ENCODE data around the gene HAPLN3.

The HAPLN3 gene

DNA sequence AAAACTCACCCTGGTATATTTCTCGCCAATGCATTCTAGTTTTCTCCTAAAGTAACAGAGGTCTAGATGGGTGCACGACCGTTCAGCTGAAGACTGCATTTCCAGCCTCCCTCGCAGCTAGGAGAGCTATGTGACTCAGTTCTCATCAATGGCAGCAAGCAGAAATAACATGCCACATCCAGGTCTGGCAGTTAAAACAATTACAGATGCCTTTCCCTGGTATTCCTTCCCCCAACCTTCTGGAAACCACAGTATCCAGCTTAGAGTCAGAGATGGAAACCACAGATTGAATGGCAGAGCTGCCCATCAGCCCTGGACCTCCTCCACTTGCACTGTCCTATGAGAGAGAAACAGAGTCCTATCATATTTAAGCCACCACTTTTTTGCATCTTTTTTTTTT is 4.8 kb downstream of the HAPLN3 start:
- Histone ChIP-seq H3K4me1 (ENCODE audit: control insufficient read depth in 1 of 2, insufficient read depth in 2 of 2, low read length in 2 of 2) (peaks cover 0 to 16% of the 10 kb centered on the region in 2 donors), H3K27me3 (ENCODE audit: low read depth, low read length) (peaks cover 15% of the 10 kb centered on the region), H3K9me3 (ENCODE audit: control insufficient read depth in 1 of 2, low read length in 2 of 2) (no peaks in the 10 kb centered on the region), H3K36me3 (ENCODE audit: control insufficient read depth in 1 of 2, insufficient read depth in 2 of 2, low read length in 2 of 2) (no peaks in the 10 kb centered on the region), H3K4me3 (ENCODE audit: low read depth in 1 of 2, low read length in 2 of 2) (no peak overlapping the region), H3K27ac (ENCODE audit: low read length) (no peak overlapping the region)

DNA sequence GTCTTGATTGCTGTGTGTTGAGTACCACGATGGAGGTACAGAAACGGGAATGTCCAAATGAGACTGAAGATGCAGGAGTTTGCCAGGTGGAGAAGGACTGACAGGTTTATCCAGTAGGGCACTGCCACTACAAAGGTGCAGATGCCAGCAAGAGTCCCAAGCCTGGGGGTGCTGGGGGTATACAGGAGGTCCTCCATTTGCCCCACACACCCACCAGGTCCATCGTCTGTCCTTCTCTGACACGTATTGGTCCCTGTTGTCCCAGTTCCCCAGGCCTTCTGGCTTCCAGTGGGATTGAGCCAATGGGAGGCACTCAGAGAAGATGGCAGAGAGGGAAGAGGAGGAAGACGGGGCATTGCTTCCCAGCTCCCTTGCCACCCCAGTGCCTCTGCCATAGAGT is 6.6 kb downstream of the HAPLN3 start:
- peaks cover 4% of the 10 kb centered on the region for H3K27me3 ChIP-seq (ENCODE audit: low read depth, low read length)
- no peaks in the 10 kb centered on the region for H3K4me1 ChIP-seq (ENCODE audit: control insufficient read depth in 1 of 2, insufficient read depth in 2 of 2, low read length in 2 of 2)
- H3K27ac ChIP-seq (ENCODE audit: low read length) = no peak overlapping the region
- no peaks in the 10 kb centered on the region for H3K9me3 ChIP-seq (ENCODE audit: control insufficient read depth in 1 of 2, low read length in 2 of 2)
- no peaks in the 10 kb centered on the region for H3K36me3 ChIP-seq (ENCODE audit: control insufficient read depth in 1 of 2, insufficient read depth in 2 of 2, low read length in 2 of 2)
- no peak overlapping the region for H3K4me3 ChIP-seq (ENCODE audit: low read depth in 1 of 2, low read length in 2 of 2)

DNA sequence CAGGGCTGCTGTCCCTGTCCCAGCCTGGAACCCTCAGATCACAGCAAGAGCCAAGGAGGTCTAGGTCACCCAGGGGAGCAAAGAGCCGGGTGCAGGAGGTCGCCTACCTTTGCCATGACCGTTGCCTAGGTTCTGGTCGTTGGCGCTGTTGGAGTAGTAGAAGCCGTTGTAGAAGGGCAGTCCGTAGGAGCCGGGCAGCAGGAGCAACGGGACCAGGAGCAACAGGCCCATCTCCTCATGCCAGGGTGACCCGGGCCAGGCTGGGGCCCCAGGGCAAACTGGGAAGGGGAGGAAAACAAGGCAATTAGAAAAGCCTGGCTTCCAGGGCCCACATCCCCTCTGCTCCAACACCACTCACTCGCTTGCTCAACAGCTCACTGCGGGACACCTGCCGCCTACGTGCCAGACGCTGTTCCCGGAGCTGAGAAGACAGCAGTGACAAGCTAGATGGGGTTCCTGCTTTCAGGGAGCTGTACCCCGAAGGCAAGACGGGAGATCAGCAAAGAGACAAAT is 8.2 kb downstream of the HAPLN3 start:
- H3K4me3 ChIP-seq (ENCODE audit: low read depth in 1 of 2, low read length in 2 of 2) = no peak overlapping the region
- no peaks in the 10 kb centered on the region for H3K4me1 ChIP-seq (ENCODE audit: control insufficient read depth in 1 of 2, insufficient read depth in 2 of 2, low read length in 2 of 2)
- no peak overlapping the region for H3K27ac ChIP-seq (ENCODE audit: low read length)
- peaks cover 4% of the 10 kb centered on the region for H3K27me3 ChIP-seq (ENCODE audit: low read depth, low read length)
- H3K9me3 ChIP-seq (ENCODE audit: control insufficient read depth in 1 of 2, low read length in 2 of 2) = no peaks in the 10 kb centered on the region
- H3K36me3 ChIP-seq (ENCODE audit: control insufficient read depth in 1 of 2, insufficient read depth in 2 of 2, low read length in 2 of 2) = no peaks in the 10 kb centered on the region

DNA sequence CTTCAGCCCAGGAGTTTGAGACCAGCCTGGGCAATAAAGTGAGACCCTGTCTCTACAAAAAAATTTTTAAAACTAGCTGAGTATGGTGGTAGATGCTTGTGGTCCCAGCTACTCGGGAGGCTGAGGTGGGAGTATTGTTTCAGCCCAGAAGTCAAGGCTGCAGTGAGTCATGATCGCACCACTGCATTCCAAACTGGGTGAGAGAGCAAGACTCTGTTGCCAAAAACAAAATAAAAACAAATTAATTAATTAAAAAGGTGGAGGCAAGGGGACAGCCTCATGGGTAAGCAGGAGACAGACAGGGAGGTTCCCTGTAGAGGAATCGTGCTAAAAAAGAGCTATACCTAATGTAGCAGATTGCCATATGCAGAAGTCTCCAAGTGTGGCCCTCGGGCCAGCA is 12.6 kb downstream of the HAPLN3 start:
- Histone ChIP-seq H3K27ac (ENCODE audit: low read length) (no peak overlapping the region), H3K27me3 (ENCODE audit: low read depth, low read length) (no peaks in the 10 kb centered on the region), H3K4me1 (ENCODE audit: control insufficient read depth in 1 of 2, insufficient read depth in 2 of 2, low read length in 2 of 2) (no peaks in the 10 kb centered on the region), H3K36me3 (ENCODE audit: control insufficient read depth in 1 of 2, insufficient read depth in 2 of 2, low read length in 2 of 2) (no peaks in the 10 kb centered on the region), H3K4me3 (ENCODE audit: low read depth in 1 of 2, low read length in 2 of 2) (no peak overlapping the region), H3K9me3 (ENCODE audit: control insufficient read depth in 1 of 2, low read length in 2 of 2) (no peaks in the 10 kb centered on the region)

DNA sequence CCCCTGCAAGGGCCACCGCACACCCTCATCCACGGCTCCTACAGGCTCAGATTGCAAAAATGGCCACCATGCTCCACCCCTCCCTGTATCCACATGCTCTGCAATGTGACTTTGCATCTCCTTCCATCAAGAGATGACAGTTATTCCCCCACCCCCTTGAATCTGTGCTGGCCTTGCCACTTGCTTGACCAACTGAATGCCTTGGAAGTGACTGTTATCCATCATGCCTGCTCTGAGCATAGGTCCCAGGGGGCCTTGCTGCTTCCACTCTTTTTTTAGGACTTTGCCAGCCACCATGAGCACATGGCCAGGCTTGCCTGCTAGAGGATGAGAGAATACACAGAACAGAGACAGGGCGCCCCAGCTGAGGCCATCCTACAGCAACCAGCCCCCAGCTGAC is 13.6 kb downstream of the HAPLN3 start:
- H3K36me3 ChIP-seq (ENCODE audit: control insufficient read depth in 1 of 2, insufficient read depth in 2 of 2, low read length in 2 of 2) = no peaks in the 10 kb centered on the region
- no peaks in the 10 kb centered on the region for H3K9me3 ChIP-seq (ENCODE audit: control insufficient read depth in 1 of 2, low read length in 2 of 2)
- no peaks in the 10 kb centered on the region for H3K27me3 ChIP-seq (ENCODE audit: low read depth, low read length)
- H3K27ac ChIP-seq (ENCODE audit: low read length) = no peak overlapping the region
- H3K4me3 ChIP-seq (ENCODE audit: low read depth in 1 of 2, low read length in 2 of 2) = no peak overlapping the region
- no peaks in the 10 kb centered on the region for H3K4me1 ChIP-seq (ENCODE audit: control insufficient read depth in 1 of 2, insufficient read depth in 2 of 2, low read length in 2 of 2)

DNA sequence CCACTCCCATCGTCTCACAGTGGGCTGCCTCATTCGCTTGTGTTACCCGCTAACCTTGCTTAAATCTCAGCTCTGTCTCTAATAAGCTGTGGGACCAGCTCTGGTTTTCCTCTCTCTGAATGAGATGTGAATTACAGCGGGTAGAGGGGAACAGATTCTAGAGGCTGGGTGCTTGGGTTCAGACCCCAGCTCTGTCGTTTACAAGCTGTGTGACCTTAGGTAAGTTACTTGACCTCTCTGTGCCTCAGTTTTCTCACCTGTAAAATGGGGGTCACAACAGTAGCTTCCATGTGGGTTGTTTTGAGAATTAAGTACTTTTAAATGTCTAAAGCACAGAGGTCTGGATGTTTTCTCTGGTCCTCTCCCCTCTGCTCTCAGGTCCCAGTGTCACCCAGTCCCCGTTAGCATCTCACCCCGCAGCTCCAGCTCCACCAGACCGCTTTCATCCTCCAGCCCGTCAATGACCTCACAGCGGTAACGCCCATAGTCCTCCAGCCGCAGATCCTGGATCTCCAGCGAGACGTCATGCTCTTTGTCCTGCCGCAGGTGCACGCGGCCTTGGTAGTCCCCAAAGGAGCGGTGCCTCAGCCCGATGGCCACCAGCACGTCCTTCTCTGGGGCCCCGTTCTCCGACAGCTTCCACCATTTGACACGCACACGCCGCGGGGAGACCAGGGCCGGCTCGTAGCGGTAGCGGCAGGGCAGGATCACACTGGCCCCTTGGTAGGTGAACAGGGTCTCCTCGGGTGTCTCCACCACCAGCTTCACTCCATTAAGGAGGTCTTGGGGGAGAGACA is 14.2 kb downstream of the HAPLN3 start:
- Histone ChIP-seq H3K4me3 (ENCODE audit: low read depth in 1 of 2, low read length in 2 of 2) (no peak overlapping the region), H3K9me3 (ENCODE audit: control insufficient read depth in 1 of 2, low read length in 2 of 2) (no peaks in the 10 kb centered on the region), H3K4me1 (ENCODE audit: control insufficient read depth in 1 of 2, insufficient read depth in 2 of 2, low read length in 2 of 2) (no peaks in the 10 kb centered on the region), H3K27me3 (ENCODE audit: low read depth, low read length) (no peaks in the 10 kb centered on the region), H3K27ac (ENCODE audit: low read length) (no peak overlapping the region), H3K36me3 (ENCODE audit: control insufficient read depth in 1 of 2, insufficient read depth in 2 of 2, low read length in 2 of 2) (no peaks in the 10 kb centered on the region)

DNA sequence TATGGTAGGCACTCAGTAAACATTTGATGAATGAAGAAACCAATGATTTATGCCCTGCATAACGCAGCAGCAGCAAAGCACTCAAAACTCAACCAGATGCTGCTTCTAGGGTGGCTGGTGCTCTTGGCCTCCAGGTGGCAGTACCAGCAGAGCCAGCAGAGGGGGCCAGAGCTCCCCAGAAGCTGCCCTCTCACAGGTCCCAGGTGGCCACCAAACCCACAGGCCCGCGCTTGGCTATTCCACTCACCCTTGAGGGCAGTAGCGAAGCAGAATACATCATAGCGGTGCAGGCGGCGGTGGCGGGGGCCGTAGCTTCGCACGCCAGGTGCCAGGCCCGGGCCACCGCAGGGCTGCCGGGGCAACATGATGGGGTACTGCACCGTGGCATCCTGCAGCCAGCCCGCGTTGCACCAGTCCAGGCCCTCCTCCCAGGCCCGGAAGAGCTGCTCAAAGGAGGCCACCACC is 16.6 kb downstream of the HAPLN3 start:
- Histone ChIP-seq H3K4me1 (ENCODE audit: control insufficient read depth in 1 of 2, insufficient read depth in 2 of 2, low read length in 2 of 2) (no peaks in the 10 kb centered on the region), H3K36me3 (ENCODE audit: control insufficient read depth in 1 of 2, insufficient read depth in 2 of 2, low read length in 2 of 2) (no peaks in the 10 kb centered on the region), H3K9me3 (ENCODE audit: control insufficient read depth in 1 of 2, low read length in 2 of 2) (no peaks in the 10 kb centered on the region), H3K27ac (ENCODE audit: low read length) (no peak overlapping the region), H3K4me3 (ENCODE audit: low read depth in 1 of 2, low read length in 2 of 2) (no peak overlapping the region), H3K27me3 (ENCODE audit: low read depth, low read length) (no peaks in the 10 kb centered on the region)

DNA sequence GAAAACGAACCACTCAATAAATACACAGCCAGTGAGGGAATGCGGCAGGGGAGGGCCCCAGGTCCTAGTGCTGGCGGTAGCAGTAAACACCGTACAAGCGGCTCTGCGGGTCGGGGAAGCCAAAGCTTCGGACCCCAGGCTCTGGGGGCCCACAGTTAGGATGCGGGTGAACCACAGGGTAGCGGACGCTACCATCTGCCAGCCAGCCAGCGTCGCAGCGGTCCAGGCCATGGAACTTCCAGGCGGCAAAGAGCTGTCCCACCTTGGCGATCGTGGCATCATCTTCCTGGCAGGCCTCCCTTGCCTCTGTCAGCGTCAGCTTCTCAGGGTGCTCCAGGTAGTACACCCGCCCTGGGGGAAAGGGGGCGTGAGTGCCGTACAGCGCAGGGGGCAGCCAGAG is 17.4 kb downstream of the HAPLN3 start:
- H3K36me3 ChIP-seq (ENCODE audit: control insufficient read depth in 1 of 2, insufficient read depth in 2 of 2, low read length in 2 of 2) = no peaks in the 10 kb centered on the region
- H3K27me3 ChIP-seq (ENCODE audit: low read depth, low read length) = no peaks in the 10 kb centered on the region
- H3K4me1 ChIP-seq (ENCODE audit: control insufficient read depth in 1 of 2, insufficient read depth in 2 of 2, low read length in 2 of 2) = no peaks in the 10 kb centered on the region
- no peak overlapping the region for H3K4me3 ChIP-seq (ENCODE audit: low read depth in 1 of 2, low read length in 2 of 2)
- no peak overlapping the region for H3K27ac ChIP-seq (ENCODE audit: low read length)
- H3K9me3 ChIP-seq (ENCODE audit: control insufficient read depth in 1 of 2, low read length in 2 of 2) = no peaks in the 10 kb centered on the region

DNA sequence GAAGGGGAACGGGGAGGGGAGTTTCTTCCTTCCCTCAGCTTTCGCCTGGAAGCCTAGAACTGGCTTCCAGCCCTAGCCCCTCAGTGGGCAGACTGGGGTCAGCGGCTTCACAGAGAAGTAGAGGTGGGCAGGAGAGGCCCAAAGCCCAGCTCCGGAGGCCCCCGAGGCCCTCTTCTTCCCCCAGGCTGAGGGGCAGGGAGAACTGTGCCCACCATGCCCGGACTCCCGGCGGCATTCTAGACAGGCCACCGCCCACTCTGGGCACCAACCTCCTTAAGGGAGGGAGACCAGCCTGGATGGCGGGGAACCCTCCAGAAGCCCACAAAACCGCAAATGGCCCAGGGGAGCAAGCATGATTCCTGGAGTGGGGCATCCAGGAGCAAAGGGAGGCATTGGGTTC is 17.9 kb downstream of the HAPLN3 start:
- Histone ChIP-seq H3K36me3 (ENCODE audit: control insufficient read depth in 1 of 2, insufficient read depth in 2 of 2, low read length in 2 of 2) (no peaks in the 10 kb centered on the region), H3K4me3 (ENCODE audit: low read depth in 1 of 2, low read length in 2 of 2) (no peak overlapping the region), H3K27ac (ENCODE audit: low read length) (no peak overlapping the region), H3K4me1 (ENCODE audit: control insufficient read depth in 1 of 2, insufficient read depth in 2 of 2, low read length in 2 of 2) (no peaks in the 10 kb centered on the region), H3K27me3 (ENCODE audit: low read depth, low read length) (no peaks in the 10 kb centered on the region), H3K9me3 (ENCODE audit: control insufficient read depth in 1 of 2, low read length in 2 of 2) (no peaks in the 10 kb centered on the region)

DNA sequence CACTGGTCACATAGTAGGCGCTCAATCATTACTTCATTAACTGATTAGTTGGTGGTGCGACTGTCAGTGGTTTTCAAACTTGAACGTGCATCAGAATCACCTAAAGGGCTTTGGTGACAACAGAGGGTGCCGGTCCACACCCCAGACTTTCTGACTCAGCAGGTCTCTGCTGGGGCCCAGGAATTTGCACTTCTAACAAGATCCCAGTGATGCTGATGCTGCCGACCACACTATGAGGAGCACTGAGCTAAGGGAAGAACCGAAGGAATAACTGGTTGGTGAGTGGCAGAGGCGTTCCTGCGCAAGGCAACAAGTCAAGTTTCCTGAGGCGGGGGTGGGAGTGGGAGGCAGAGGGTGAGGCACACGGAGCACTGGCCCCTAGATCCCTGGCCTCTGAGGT is 18.8 kb downstream of the HAPLN3 start:
- Histone ChIP-seq H3K4me1 (ENCODE audit: control insufficient read depth in 1 of 2, insufficient read depth in 2 of 2, low read length in 2 of 2) (no peaks in the 10 kb centered on the region), H3K27me3 (ENCODE audit: low read depth, low read length) (no peaks in the 10 kb centered on the region), H3K9me3 (ENCODE audit: control insufficient read depth in 1 of 2, low read length in 2 of 2) (no peaks in the 10 kb centered on the region), H3K4me3 (ENCODE audit: low read depth in 1 of 2, low read length in 2 of 2) (no peak overlapping the region), H3K27ac (ENCODE audit: low read length) (no peak overlapping the region), H3K36me3 (ENCODE audit: control insufficient read depth in 1 of 2, insufficient read depth in 2 of 2, low read length in 2 of 2) (no peaks in the 10 kb centered on the region)

DNA sequence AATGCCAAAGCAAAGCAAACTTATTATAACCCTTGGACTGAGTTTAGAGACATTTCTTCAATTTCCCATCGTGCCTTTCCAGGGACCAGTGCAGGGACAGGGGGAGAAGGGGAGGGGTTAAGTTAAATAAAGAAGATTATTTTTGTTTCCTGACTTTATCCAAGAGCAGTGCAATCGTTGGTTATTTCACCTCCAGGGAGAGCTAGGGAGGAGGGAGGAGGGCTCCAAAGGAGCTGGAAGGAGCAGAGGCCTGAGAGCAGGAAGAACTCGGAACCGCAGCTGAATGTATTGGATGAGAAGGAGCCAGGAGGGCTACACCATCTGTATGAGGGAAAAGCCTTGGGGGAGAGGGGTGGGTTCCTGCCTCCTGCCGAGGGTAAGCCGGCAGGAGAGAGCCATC is 20.7 kb downstream of the HAPLN3 start:
- H3K36me3 ChIP-seq (ENCODE audit: control insufficient read depth in 1 of 2, insufficient read depth in 2 of 2, low read length in 2 of 2) = no peaks in the 10 kb centered on the region
- no peak overlapping the region for H3K4me3 ChIP-seq (ENCODE audit: low read depth in 1 of 2, low read length in 2 of 2)
- H3K9me3 ChIP-seq (ENCODE audit: control insufficient read depth in 1 of 2, low read length in 2 of 2) = no peaks in the 10 kb centered on the region
- H3K27ac ChIP-seq (ENCODE audit: low read length) = no peak overlapping the region
- no peaks in the 10 kb centered on the region for H3K27me3 ChIP-seq (ENCODE audit: low read depth, low read length)
- no peaks in the 10 kb centered on the region for H3K4me1 ChIP-seq (ENCODE audit: control insufficient read depth in 1 of 2, insufficient read depth in 2 of 2, low read length in 2 of 2)

DNA sequence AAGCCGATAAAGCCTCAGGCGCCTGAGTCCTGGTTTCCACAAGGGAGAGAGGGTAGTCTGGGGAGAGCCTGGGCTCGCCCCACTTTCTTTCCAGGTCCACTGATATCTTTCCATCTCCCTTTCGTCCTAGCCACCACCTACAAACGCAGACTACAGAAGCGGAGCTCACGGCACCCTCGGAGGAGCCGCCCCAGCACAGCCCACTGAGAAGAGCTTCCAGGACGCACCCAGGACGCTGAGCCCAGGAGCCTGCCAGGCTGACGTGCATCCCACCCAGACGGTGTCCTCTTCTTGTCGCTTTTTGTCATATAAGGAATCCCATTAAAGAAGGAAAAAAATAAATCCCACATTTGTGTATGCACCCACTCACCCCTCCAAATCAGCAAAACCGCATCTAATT is 21.1 kb downstream of the HAPLN3 start:
- no peaks in the 10 kb centered on the region for H3K36me3 ChIP-seq (ENCODE audit: control insufficient read depth in 1 of 2, insufficient read depth in 2 of 2, low read length in 2 of 2)
- no peaks in the 10 kb centered on the region for H3K27me3 ChIP-seq (ENCODE audit: low read depth, low read length)
- H3K9me3 ChIP-seq (ENCODE audit: control insufficient read depth in 1 of 2, low read length in 2 of 2) = no peaks in the 10 kb centered on the region
- no peaks in the 10 kb centered on the region for H3K4me1 ChIP-seq (ENCODE audit: control insufficient read depth in 1 of 2, insufficient read depth in 2 of 2, low read length in 2 of 2)
- no peak overlapping the region for H3K4me3 ChIP-seq (ENCODE audit: low read depth in 1 of 2, low read length in 2 of 2)
- H3K27ac ChIP-seq (ENCODE audit: low read length) = no peak overlapping the region
